ENCODE results near the gene PRICKLE2.

DNA sequence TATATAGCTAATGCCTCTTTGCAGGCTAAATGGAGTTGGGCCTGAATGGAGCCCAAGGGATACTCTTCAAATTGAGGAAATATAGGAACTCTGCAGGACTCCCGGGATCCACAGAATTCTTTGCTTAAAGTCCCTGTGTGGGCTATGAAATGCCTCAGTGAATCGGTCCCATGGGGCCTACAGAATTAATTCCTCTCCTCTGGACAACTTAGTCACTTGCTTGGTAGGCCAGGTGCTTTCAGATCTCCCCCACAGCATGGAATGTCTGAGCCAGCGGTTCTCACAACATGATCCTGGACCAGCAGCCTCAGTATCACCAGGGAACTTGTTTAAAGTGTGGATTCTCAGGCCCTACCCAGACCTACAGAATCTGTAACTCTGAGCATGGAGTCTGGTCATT, 15.1 kb upstream of the PRICKLE2 start:
- no peak for TF ChIP-seq POLR2A (IDR thresholded peaks at IDR 0.05)
- TF ChIP-seq, protein P1, sequence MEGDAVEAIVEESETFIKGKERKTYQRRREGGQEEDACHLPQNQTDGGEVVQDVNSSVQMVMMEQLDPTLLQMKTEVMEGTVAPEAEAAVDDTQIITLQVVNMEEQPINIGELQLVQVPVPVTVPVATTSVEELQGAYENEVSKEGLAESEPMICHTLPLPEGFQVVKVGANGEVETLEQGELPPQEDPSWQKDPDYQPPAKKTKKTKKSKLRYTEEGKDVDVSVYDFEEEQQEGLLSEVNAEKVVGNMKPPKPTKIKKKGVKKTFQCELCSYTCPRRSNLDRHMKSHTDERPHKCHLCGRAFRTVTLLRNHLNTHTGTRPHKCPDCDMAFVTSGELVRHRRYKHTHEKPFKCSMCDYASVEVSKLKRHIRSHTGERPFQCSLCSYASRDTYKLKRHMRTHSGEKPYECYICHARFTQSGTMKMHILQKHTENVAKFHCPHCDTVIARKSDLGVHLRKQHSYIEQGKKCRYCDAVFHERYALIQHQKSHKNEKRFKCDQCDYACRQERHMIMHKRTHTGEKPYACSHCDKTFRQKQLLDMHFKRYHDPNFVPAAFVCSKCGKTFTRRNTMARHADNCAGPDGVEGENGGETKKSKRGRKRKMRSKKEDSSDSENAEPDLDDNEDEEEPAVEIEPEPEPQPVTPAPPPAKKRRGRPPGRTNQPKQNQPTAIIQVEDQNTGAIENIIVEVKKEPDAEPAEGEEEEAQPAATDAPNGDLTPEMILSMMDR (IDR thresholded peaks at IDR 0.05) = no peak

All from right lobe of liver (tissue), 4 donors.